Transverse colon (tissue), 3 donors: ENCODE data around the gene TNRC6A.

ENCODE experiments used
- CTCF ChIP-seq, 5 experiments: fragments of 200-600 bp in 3 of 5; fragments of 450-650 bp in 2 of 5; sonication (generic) in 3 of 5; IDR thresholded peaks; 1 replicate in 2 of 5; 2 replicates in 3 of 5; pipeline ENCODE4 v1.5.1; 2016 to 2017; ENCODE audit warnings: antibody characterized with exemption in 5 of 5, inconsistent platforms in 3 of 5, mild to moderate bottlenecking in 2 of 5, moderate library complexity in 1 of 5
- POLR2A ChIP-seq: fragments of 450-650 bp; IDR thresholded peaks from one replicate; pipeline ENCODE4 v1.6.1; 2016; ENCODE audit warnings: antibody characterized with exemption, mild to moderate bottlenecking, moderate library complexity

DNA sequence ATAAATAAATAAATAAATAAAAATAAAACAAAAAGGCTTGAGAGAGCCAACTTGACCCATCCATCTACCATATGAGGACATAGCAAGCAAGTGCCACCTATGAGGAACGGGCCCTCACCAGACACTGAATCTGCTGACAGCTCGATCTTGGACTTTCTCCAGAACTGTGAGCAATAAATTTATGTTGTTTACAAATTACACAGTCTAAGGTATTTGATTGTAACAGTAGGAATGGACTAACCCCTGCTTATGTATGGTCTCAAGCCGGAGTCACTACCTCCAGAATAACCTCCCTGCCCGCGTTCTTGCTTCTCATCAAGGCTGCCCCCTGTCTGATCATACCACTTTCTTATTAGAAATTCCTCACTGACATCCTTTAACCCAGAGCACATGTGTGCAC is 126.2 kb downstream of the TNRC6A start:
- TF ChIP-seq CTCF (IDR thresholded peaks at IDR 0.05) (no peak), POLR2A (no peak)
